ENCODE data around the gene RNF207. TPM values are rescaled to one million over a fixed set of nuclear protein-coding genes. Genes with fewer than 3 reads are reported as not detected.

The RNF207 gene
- total and polyA plus RNA-seq, 2 experiments from 2014 or later: 29.3 to 30.9 TPM

- H3K4me1 ChIP-seq (ENCODE audit: insufficient read depth): peaks cover 33% of the 10 kb centered on the region
- no peak overlapping the region for H3K27ac ChIP-seq
- H3K4me2 ChIP-seq: no peak overlapping the region
- no peak overlapping the region for H2AFZ ChIP-seq
- no peaks in the 10 kb centered on the region for H3K9me2 ChIP-seq (replicated peaks; ENCODE audit: insufficient read depth)
- DNase-seq (ENCODE audit: low spot score): no peak
- no peak overlapping the region for H3K4me3 ChIP-seq
- 83% methylated on average over 7 of the region's 10 CpGs for whole genome bisulfite sequencing (ENCODE audit: low lambda C conversion rate, missing lambda C conversion rate)
- no peaks in the 10 kb centered on the region for H3K27me3 ChIP-seq
- no peaks in the 10 kb centered on the region for H4K20me1 ChIP-seq (ENCODE audit: insufficient read depth, poor library complexity, severe bottlenecking)
- TF ChIP-seq EZH2 (IDR thresholded peaks at IDR 0.05; ENCODE audit: borderline replicate concordance) (no peak), EZH2phosphoT487 (IDR thresholded peaks at IDR 0.05; ENCODE audit: low read depth, severe bottlenecking, unreplicated experiment) (no peak), CTCF (IDR thresholded peaks at IDR 0.05; ENCODE audit: poor library complexity) (no peak)
- no peaks in the 10 kb centered on the region for H3K9me3 ChIP-seq (ENCODE audit: low read depth)
- H3K36me3 ChIP-seq (replicated peaks; ENCODE audit: insufficient read depth, low read depth): no peaks in the 10 kb centered on the region
- H3K79me2 ChIP-seq: peaks cover 6% of the 10 kb centered on the region
Measured at GRCh38 chr1:6207921-6208320, 2.0 kb downstream of the RNF207 start.

DNA sequence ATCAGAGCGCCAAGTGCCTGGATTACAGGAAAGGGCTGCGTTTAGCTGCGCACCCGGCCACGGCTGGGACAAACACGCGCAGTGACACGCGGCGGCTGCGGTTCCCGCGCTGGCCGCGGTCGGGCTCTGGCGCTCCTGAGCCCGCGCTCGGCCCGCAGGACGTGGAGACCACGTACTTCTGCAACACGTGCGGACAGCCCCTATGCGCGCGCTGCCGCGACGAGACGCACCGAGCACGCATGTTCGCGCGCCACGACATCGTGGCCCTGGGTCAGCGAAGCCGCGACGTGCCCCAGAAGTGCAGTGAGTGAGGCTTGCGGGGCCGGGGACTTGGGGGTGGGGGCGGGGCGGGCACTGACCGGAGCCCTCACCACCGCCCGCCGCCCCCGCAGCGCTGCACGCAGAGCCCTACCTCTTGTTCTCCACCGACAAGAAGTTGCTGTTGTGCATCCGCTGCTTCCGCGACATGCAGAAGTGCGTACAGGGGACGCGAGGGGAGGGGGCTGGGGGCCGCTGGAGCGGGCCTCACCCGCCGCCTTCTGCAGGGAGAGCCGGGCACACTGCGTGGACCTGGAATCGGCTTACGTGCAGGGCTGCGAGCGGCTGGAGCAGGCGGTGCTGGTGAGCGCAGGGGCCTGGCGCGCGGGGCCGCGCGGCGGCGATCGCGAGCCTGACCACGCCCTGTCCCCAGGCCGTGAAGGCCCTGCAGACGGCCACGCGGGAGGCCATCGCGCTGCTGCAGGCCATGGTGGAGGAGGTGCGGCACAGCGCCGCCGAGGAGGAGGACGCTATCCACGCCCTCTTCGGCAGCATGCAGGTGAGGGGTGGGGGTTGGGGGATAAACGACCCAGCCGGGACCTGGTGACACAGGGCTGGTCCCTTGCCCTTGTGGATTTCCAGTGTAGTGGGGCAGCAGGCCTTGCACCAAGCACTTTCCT is 3.1 kb downstream of the RNF207 start:
- peak; percentile 72 for DNase-seq (ENCODE audit: low spot score)
- no peaks in the 10 kb centered on the region for H3K27me3 ChIP-seq
- H2AFZ ChIP-seq: peak overlapping the region; percentile 40
- H3K9me3 ChIP-seq (ENCODE audit: low read depth): no peaks in the 10 kb centered on the region
- no peak overlapping the region for H3K4me3 ChIP-seq
- peaks cover 6% of the 10 kb centered on the region for H3K79me2 ChIP-seq
- H3K9me2 ChIP-seq (replicated peaks; ENCODE audit: insufficient read depth): no peaks in the 10 kb centered on the region
- peak; percentile 43 for TF ChIP-seq CTCF (IDR thresholded peaks at IDR 0.05; ENCODE audit: poor library complexity)
- TF ChIP-seq EZH2 (IDR thresholded peaks at IDR 0.05; ENCODE audit: borderline replicate concordance): no peak
- no peak for TF ChIP-seq EZH2phosphoT487 (IDR thresholded peaks at IDR 0.05; ENCODE audit: low read depth, severe bottlenecking, unreplicated experiment)
- peaks cover 33% of the 10 kb centered on the region for H3K4me1 ChIP-seq (ENCODE audit: insufficient read depth)
- H3K27ac ChIP-seq: no peak overlapping the region
- no peaks in the 10 kb centered on the region for H3K36me3 ChIP-seq (replicated peaks; ENCODE audit: insufficient read depth, low read depth)
- 14% methylated on average over 59 of the region's 99 CpGs for WGBS (ENCODE audit: low lambda C conversion rate, missing lambda C conversion rate)
- H4K20me1 ChIP-seq (ENCODE audit: insufficient read depth, poor library complexity, severe bottlenecking): no peaks in the 10 kb centered on the region
- H3K4me2 ChIP-seq: peak overlapping the region; percentile 95

DNA sequence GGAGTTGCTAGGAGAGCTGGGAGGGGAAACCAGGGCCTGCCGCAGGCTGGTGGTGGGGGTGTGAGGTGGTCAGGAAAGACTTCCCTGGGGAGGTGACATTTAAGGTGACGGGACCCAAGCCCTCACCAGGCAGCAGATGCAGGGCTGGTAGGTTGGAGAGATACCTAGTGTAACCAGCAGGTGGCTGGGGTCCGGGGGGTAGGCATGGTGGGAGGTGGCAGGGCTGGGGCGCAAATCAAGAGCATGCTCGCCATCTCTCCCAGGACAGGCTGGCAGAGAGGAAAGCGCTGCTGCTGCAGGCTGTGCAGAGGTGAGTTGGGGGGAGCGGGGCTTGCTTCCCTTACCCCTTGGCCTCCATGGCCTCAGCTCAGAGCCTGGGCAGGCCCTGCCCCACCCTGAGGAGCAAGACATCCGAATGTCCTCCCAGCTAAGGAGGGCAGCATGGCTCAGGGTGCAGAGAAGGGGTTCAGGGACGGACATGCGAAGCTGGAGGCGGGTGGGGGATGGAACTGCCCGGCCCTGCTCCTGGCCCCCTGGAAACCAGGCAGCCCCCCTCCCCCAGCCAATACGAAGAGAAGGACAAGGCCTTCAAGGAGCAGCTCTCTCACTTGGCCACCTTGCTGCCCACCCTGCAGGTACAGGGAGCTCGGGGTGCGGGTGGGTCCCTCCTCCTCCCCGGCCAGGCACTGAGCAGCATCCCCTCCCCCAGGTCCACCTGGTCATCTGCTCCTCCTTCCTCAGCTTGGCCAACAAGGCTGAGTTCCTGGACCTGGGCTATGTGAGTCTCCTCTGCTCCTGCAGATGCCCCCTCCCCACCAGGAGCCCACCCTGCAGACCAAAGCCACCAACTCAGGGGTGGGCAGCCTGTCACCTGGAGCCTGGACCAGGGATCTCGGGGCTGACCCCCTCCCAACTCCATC is 4.0 kb downstream of the RNF207 start:
- H3K4me3 ChIP-seq: no peak overlapping the region
- no peak overlapping the region for H3K27ac ChIP-seq
- H4K20me1 ChIP-seq (ENCODE audit: insufficient read depth, poor library complexity, severe bottlenecking): no peaks in the 10 kb centered on the region
- H3K4me2 ChIP-seq: peak overlapping the region; percentile 95
- no peaks in the 10 kb centered on the region for H3K36me3 ChIP-seq (replicated peaks; ENCODE audit: insufficient read depth, low read depth)
- H3K9me2 ChIP-seq (replicated peaks; ENCODE audit: insufficient read depth): no peaks in the 10 kb centered on the region
- DNase-seq (ENCODE audit: low spot score): no peak
- no peaks in the 10 kb centered on the region for H3K9me3 ChIP-seq (ENCODE audit: low read depth)
- peaks cover 29% of the 10 kb centered on the region for H3K4me1 ChIP-seq (ENCODE audit: insufficient read depth)
- H3K79me2 ChIP-seq: peaks cover 6% of the 10 kb centered on the region
- WGBS (ENCODE audit: low lambda C conversion rate, missing lambda C conversion rate): 89% methylated on average over 10 of the region's 17 CpGs
- H3K27me3 ChIP-seq: no peaks in the 10 kb centered on the region
- H2AFZ ChIP-seq: no peak overlapping the region
- TF ChIP-seq CTCF (IDR thresholded peaks at IDR 0.05; ENCODE audit: poor library complexity) (no peak), EZH2phosphoT487 (IDR thresholded peaks at IDR 0.05; ENCODE audit: low read depth, severe bottlenecking, unreplicated experiment) (no peak), EZH2 (IDR thresholded peaks at IDR 0.05; ENCODE audit: borderline replicate concordance) (no peak)
